ENCODE data around the gene ITGB4. TPM values are rescaled to one million over a fixed set of nuclear protein-coding genes. Genes with fewer than 3 reads are reported as not detected.

Gene ITGB4
- total and polyA plus RNA-seq, 2 of the 13 experiments (the other 11 are each of a cell fraction or from before 2014, with no cell fraction given), result 6.9 to 14.5 TPM

DNA sequence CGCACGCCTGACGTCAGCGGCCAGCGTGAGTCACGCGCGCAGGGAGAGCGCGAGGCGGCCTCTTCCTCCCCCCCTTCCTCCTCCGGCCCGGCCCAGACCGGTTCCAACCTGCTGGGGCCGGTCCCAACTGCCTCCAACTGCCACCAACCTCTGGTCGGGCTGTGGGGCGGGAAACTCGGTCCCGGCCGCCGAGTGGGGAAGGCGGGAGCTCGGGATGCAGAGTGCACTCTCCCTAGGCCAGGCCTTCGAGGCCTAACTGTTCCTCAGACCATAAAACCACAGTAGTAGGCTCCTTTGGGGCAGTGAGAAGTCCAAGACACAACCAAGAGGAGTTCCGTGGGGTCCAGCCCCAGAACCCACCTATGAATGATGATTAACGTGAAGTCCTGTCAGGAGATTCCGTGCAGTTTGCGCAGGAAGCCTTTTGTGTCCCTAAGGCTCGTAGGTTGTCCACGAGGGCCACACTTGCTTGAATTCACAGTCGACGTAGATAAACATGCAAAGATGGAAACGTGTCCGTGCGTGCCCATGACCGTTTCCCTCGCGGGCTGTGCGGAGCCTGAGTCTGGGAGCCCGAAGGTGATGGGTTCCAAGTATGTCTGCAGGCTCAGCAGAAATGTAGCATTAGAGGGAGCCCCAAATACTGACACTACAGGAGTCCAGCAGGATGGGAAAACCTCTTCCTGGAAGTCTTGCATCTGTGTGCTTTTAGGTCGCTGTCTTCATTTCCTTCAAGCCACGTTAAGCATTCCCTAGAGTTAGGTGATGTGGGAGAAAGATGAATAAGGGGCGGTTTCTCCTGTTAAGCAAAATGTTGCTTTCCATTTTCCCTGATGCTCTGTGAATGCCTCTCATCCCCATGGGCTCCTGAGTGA lies 64.0 kb downstream of the ITGB4 start (continued):
- TF ChIP-seq HOMEZ (CRISPR knock-in tag; IDR thresholded peaks at IDR 0.05; ENCODE audit: low read depth) (no peak; the same call in 1 of the 2 replicates), POLR2G (IDR thresholded peaks at IDR 0.05; ENCODE audit: low read depth, low read length) (peak; percentile 90), ZNF776 (CRISPR knock-in tag; IDR thresholded peaks at IDR 0.05) (0 out of 2 replicates have a peak, but pooled peaks have one; percentile 80), ZNF350 (CRISPR knock-in tag; IDR thresholded peaks at IDR 0.05; ENCODE audit: borderline replicate concordance, low read depth) (no peak), ZSCAN30 (CRISPR knock-in tag; IDR thresholded peaks at IDR 0.05) (no peak), ZSCAN25 (CRISPR knock-in tag; IDR thresholded peaks at IDR 0.05) (peak; percentile 94), NFRKB (IDR thresholded peaks at IDR 0.05) (no peak), ZFY (CRISPR knock-in tag; IDR thresholded peaks at IDR 0.05) (peak; percentile 93), STAT5B (CRISPR knock-in tag; IDR thresholded peaks at IDR 0.05) (peak; percentile 79; the same call in 1 of the 2 replicates), ETV5 (CRISPR knock-in tag; IDR thresholded peaks at IDR 0.05; ENCODE audit: borderline replicate concordance) (peak; percentile 72), ZNF784 (CRISPR knock-in tag; IDR thresholded peaks at IDR 0.05; ENCODE audit: borderline replicate concordance) (peak; percentile 46; the same call in 1 of the 2 replicates), JARID2 (CRISPR knock-in tag; IDR thresholded peaks at IDR 0.05; ENCODE audit: insufficient replicate concordance) (no peak), ZNF343 (CRISPR knock-in tag; IDR thresholded peaks at IDR 0.05) (peak; percentile 85; the same call in 1 of the 2 replicates), ZNF703 (CRISPR knock-in tag; IDR thresholded peaks at IDR 0.05; ENCODE audit: borderline replicate concordance) (no peak), CENPBD1 (CRISPR knock-in tag; IDR thresholded peaks at IDR 0.05; ENCODE audit: borderline replicate concordance, low read depth) (no peak), ZNF124 (CRISPR knock-in tag; IDR thresholded peaks at IDR 0.05) (no peak; the same call in 1 of the 2 replicates), GPN1 (CRISPR knock-in tag; IDR thresholded peaks at IDR 0.05; ENCODE audit: borderline replicate concordance) (peak; percentile 37; the same call in 1 of the 2 replicates), PHB2 (IDR thresholded peaks at IDR 0.05; ENCODE audit: partially characterized antibody) (no peak), CBX2 (IDR thresholded peaks at IDR 0.05; ENCODE audit: low read depth, low read length) (no peak), CBX2 (CRISPR knock-in tag; IDR thresholded peaks at IDR 0.05; ENCODE audit: low read depth) (no peak), ZBTB38 (CRISPR knock-in tag; IDR thresholded peaks at IDR 0.05) (peak; percentile 77; the same call in 1 of the 2 replicates), ISX (CRISPR knock-in tag; conservative IDR thresholded peaks at IDR 0.05) (no peak), SPEN (CRISPR knock-in tag; IDR thresholded peaks at IDR 0.05; ENCODE audit: low read depth) (peak; percentile 84; the same call in 1 of the 2 replicates), PITX1 (CRISPR knock-in tag; IDR thresholded peaks at IDR 0.05) (peak; percentile 84), ZNF558 (CRISPR knock-in tag; IDR thresholded peaks at IDR 0.05; ENCODE audit: borderline replicate concordance) (peak; percentile 92; the same call in 1 of the 2 replicates), ARHGAP35 (CRISPR knock-in tag; IDR thresholded peaks at IDR 0.05; ENCODE audit: borderline replicate concordance) (no peak)
- TF ChIP-seq, protein P1, sequence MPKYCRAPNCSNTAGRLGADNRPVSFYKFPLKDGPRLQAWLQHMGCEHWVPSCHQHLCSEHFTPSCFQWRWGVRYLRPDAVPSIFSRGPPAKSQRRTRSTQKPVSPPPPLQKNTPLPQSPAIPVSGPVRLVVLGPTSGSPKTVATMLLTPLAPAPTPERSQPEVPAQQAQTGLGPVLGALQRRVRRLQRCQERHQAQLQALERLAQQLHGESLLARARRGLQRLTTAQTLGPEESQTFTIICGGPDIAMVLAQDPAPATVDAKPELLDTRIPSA (CRISPR knock-in tag; IDR thresholded peaks at IDR 0.05; ENCODE audit: borderline replicate concordance), result 0 out of 2 replicates have a peak, but pooled peaks have one; percentile 54
